GM21526 (cell line): Measurements from ENCODE around the gene IGF1R.
"Not testable (repeated sequence)": the region's sequence is repeated elsewhere in the genome, so short reads cannot be mapped to it uniquely, and the experiment has no call there.

Experiments used
- ATAC-seq: cut with Tn5 transposase; IDR thresholded peaks from one replicate; pipeline ENCODE4 v1.9.1; 2021; ENCODE audit warnings: moderate library complexity; ENCODE audit not compliant: unreplicated experiment, low FRiP score

Gene IGF1R

GRCh38 chr15:98966091-98966787 lies 317.9 kb downstream of the IGF1R start:
- no peak for ATAC-seq

GRCh38 chr15:98967096-98967495 lies 318.8 kb downstream of the IGF1R start:
- ATAC-seq: no peak

GRCh38 chr15:98967916-98968315 lies 319.6 kb downstream of the IGF1R start:
- ATAC-seq: no peak

- no peak for ATAC-seq
Measured at GRCh38 chr15:98968576-98968975, 320.2 kb downstream of the IGF1R start.

GRCh38 chr15:98969126-98969735 lies 320.9 kb downstream of the IGF1R start:
- no peak for ATAC-seq

GRCh38 chr15:98970799-98971198 lies 322.5 kb downstream of the IGF1R start:
- no peak for ATAC-seq

GRCh38 chr15:98976500-98976899 lies 328.2 kb downstream of the IGF1R start:
- no peak for ATAC-seq

- ATAC-seq: no peak
Measured at GRCh38 chr15:98977441-98977840, 329.1 kb downstream of the IGF1R start.

- no peak for ATAC-seq
Measured at GRCh38 chr15:98978153-98978552, 329.8 kb downstream of the IGF1R start.

- no peak for ATAC-seq
Measured at GRCh38 chr15:98980899-98981228, 332.5 kb downstream of the IGF1R start.

- no peak for ATAC-seq
Measured at GRCh38 chr15:98981851-98982722, 333.7 kb downstream of the IGF1R start.

- no peak for ATAC-seq
Measured at GRCh38 chr15:98983334-98983733, 335.0 kb downstream of the IGF1R start.

- no peak for ATAC-seq
Measured at GRCh38 chr15:98986281-98986680, 337.9 kb downstream of the IGF1R start.

GRCh38 chr15:98994892-98995291 lies 346.6 kb downstream of the IGF1R start:
- no peak for ATAC-seq

- ATAC-seq: no peak
Measured at GRCh38 chr15:98996169-98996568, 347.8 kb downstream of the IGF1R start.

GRCh38 chr15:98996624-98997023 lies 348.3 kb downstream of the IGF1R start:
- ATAC-seq: no peak

GRCh38 chr15:98997312-98997711 lies 349.0 kb downstream of the IGF1R start:
- ATAC-seq: no peak

GRCh38 chr15:98997755-98998154 lies 349.4 kb downstream of the IGF1R start:
- ATAC-seq: no peak

- ATAC-seq: no peak
Measured at GRCh38 chr15:98998279-98998678, 349.9 kb downstream of the IGF1R start.

- no peak for ATAC-seq
Measured at GRCh38 chr15:98999233-98999632, 350.9 kb downstream of the IGF1R start.

GRCh38 chr15:99002226-99002625 lies 353.9 kb downstream of the IGF1R start:
- no peak for ATAC-seq

- ATAC-seq: not testable (repeated sequence)
Measured at GRCh38 chr15:99003317-99003716, 355.0 kb downstream of the IGF1R start.
